ENCODE data around the gene PSMD6.

Gene PSMD6

DNA sequence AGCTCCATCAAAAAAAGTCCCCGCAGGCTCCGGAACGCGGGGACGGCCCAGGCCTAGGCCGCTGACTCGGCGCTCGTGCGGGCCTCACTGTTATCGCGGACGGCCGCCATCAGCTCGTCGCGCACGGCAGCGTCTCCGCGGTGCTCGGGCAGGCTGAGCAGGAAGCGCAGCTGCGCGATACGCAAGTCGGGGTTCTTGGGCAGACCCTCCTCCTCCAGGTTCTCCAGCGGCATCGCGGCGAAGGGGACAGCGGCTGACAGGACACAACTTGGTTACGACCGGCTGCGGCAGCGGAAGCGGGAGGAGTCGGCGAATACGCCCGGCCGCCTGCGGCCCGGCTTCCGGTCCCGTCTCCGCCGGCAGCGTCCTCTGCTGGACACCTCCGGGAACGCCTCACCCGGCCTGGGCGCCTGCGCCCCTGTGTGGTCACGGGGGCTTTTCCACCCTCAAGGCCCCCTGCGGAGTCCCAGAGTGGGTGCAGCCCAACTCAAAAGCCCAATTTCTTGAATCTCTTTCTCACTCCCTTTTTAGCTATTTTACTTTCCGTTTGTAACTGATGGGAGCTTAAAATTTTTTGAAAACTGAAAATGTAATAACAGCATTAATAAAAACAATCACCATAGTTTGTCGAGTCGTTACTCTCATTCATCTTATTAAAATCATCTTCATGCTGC, at the start of gene PSMD6:
PSMD6 (minus strand) TSS at position 308 of the 674 bp plus-strand sequence; CDS start at position 233, 75 bp downstream.
- DNase-seq (ENCODE audit: low read depth, low spot score) = peak; percentile 27
- peak within 1 kb of the TSS; percentile 57 for H3K27ac ChIP-seq

DNA sequence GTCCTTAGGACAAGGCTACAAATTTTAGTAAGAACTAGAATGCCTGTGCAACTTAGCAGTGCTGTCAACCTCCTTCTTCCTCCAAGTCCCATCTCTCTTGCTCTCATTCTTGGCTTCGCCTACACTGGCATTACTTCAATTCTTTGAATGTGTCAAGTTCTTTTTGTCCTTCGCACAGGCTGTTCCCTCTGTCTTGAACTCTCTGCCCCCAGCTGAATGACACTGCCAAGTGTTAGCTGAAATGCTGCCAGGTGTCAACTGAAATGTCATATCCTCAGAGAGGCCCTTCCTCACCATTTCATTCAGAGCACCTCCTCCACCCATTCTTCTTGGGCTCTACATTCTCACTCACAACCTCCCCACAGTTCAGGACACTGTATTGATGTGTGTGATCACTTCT, 48.8 kb upstream of the PSMD6 start:
- H3K27ac ChIP-seq = no peak overlapping the region
- DNase-seq (ENCODE audit: low read depth, low spot score) = no peak

DNA sequence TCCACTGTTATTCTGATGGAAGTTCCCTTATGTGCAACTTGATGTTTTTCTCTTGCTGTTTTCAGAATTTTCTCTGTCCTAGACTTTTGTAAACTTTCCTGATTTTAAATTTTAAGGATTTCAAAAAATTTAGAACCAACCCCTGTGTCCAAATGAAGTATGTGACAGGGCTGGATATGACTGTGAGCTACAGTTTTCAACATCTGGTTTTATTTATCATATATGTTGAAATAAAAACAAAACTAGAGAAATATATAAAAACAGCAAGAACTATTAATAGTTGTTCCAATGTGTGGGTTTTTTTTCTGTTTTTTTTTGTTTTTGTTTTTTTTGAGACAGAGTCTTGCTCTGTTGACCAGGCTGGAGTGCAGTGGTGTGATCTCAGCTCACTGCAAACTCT, 47.4 kb upstream of the PSMD6 start:
- H3K27ac ChIP-seq = no peak overlapping the region
- DNase-seq (ENCODE audit: low read depth, low spot score) = no peak

DNA sequence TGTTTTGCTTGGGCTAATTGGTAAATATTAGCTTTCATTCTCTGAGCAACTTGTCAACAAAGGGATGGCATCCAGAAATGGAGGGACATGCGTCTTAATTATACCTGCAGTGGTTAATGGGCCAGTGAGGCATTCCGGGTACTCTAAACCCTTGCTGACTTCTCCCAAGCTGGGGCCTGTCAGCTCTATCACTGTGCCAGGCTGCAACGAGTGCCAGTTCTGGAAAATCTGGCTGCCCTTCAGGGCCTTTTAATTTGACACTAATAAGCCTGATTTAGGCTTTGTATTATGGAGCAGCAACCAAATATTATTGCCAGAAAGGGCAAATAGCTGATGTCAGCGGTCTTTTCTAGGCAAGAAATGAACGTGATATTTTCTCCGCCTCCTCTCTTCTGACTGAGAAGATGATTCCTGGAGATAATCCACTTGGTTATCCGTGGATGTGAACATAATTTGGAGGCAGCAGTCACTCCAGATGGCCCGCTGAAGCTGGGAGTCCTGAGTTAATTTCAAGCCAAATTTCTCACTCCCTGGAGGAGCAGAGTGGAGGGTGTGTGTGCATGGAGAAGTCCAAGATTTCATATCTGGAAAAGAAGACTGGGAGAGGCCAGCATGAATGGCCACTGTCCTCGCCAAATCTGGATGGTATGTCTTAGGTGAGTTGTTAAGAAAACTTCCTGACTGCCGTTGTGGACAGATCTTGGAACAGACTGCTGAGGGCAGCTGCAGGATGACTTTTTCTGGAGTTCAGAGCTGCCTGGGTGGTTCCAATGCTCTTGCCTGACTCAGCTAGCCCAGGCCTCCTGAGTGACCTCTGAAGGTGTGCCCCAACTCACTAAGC, 44.4 kb upstream of the PSMD6 start:
- no peak overlapping the region for H3K27ac ChIP-seq
- DNase-seq (ENCODE audit: low read depth, low spot score) = no peak

DNA sequence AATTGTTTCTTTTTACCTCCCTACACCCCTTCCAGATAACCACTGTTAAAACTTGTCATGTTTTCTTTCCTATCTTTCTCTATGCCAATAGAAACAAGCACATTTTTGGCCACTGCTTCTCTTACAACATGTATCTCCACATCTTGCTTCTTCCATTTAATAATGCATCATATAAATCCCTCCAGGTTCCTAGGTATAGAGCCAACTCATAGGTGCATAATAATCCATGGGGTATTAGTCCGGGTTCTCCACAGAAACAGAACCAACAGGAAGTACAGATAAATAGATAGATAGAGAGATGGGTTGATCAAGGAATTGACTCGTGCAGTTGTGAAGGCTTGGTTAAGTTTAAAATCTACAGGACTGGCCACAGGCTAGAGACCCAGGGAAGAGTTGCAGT, 41.5 kb upstream of the PSMD6 start:
- no peak overlapping the region for H3K27ac ChIP-seq
- no peak for DNase-seq (ENCODE audit: low read depth, low spot score)

GRCh38 chr3:64063983-64064438, 40.7 kb upstream of the PSMD6 start:
- no peak for DNase-seq (ENCODE audit: low read depth, low spot score)
- H3K27ac ChIP-seq = no peak overlapping the region

- DNase-seq (ENCODE audit: low read depth, low spot score) = no peak
- no peak overlapping the region for H3K27ac ChIP-seq
Measured at GRCh38 chr3:64063207-64063982, 40.1 kb upstream of the PSMD6 start.

- DNase-seq (ENCODE audit: low read depth, low spot score) = no peak
- H3K27ac ChIP-seq = no peak overlapping the region
Measured at GRCh38 chr3:64061628-64062027, 38.3 kb upstream of the PSMD6 start.

DNA sequence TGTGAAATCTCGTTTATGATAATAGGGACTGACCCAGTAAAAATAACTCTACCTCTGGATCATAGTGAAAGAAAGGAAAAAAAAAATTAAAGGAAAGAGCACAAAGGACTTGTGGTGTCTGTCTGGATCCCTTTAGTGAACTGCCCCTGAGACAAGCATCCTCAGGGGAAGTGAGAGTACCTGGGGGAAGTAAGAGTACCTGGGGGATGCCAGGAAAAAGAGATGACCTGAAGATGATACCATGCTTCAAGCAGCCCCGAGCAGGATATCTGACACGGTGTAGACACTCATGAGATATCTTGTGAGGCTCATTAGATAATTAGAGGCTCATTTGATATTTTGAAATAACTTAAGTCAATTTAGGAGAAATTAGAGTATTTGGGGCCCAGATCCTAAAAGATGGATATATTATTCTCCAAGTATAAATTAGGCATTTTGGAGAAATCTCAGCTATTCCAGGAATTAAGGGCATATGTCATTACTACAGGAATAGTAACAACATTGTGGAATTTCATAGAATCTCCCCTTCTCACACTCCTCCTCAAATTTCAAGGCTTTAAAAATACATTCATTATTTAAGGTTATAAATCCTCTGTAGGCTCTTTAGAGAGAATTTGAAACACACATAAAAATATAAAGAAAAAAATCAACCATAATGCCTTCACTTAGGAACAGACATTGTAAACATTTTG, 36.3 kb upstream of the PSMD6 start:
- no peak for DNase-seq (ENCODE audit: low read depth, low spot score)

GRCh38 chr3:64058566-64058965, 35.3 kb upstream of the PSMD6 start:
- no peak for DNase-seq (ENCODE audit: low read depth, low spot score)
- H3K27ac ChIP-seq = no peak overlapping the region

More for the DNA sequence above, 36.3 kb upstream of the PSMD6 start:
- H3K27ac ChIP-seq = no peak overlapping the region

GRCh38 chr3:64057231-64057630, 33.9 kb upstream of the PSMD6 start:
- no peak overlapping the region for H3K27ac ChIP-seq
- DNase-seq (ENCODE audit: low read depth, low spot score) = no peak

GRCh38 chr3:64056606-64057180, 33.4 kb upstream of the PSMD6 start:
- no peak for DNase-seq (ENCODE audit: low read depth, low spot score)
- no peak overlapping the region for H3K27ac ChIP-seq

GRCh38 chr3:64055076-64055475, 31.8 kb upstream of the PSMD6 start:
- H3K27ac ChIP-seq = no peak overlapping the region
- DNase-seq (ENCODE audit: low read depth, low spot score) = no peak

GRCh38 chr3:64054488-64054887, 31.2 kb upstream of the PSMD6 start:
- DNase-seq (ENCODE audit: low read depth, low spot score) = no peak

DNA sequence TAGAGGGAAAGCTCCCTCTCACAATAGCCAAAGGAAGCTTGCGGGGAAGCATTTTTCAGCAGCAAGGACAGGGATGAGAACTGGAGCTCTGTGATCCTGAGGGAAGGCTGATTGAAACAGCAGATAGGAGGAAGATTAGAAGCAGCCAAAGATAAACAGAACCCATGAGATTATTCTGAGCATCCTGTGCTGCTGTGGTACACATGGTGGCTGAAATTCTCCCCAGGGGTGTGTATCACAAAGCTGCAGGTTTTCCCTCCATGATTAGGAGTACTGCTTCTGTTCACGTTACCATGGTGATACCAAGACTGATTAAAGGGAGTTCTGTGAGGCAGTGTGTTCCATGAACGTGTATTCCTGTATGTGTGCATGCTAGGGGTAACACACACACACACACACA, 30.3 kb upstream of the PSMD6 start:
- H3K27ac ChIP-seq = no peak overlapping the region
- DNase-seq (ENCODE audit: low read depth, low spot score) = no peak

More at GRCh38 chr3:64054488-64054887, 31.2 kb upstream of the PSMD6 start:
- H3K27ac ChIP-seq = no peak overlapping the region

GRCh38 chr3:64053117-64053516, 29.8 kb upstream of the PSMD6 start:
- DNase-seq (ENCODE audit: low read depth, low spot score) = no peak
- H3K27ac ChIP-seq = no peak overlapping the region

DNA sequence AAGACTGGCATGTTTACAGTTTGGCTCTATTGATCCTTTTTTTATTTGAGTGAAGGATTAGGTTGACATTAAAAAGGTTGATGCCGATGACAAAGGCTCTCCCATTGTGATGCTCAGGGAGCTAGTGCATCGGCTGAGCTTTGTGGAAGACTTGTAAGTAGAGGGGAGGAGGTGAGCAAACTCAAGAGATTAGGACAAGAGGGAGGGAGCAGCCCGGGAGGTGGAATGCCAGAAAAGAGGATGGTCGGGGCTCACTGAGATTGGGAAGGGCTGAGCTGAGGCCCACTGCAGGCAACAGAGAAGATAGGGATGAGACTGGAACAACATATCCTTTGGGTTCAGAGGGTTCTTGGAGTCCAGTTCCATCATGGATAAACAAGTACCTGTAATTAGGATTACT, 26.5 kb upstream of the PSMD6 start:
- no peak overlapping the region for H3K27ac ChIP-seq

GRCh38 chr3:64049136-64049535, 25.8 kb upstream of the PSMD6 start:
- peak; percentile 73 for DNase-seq (ENCODE audit: low read depth, low spot score)
- H3K27ac ChIP-seq = no peak overlapping the region

More for the DNA sequence above, 26.5 kb upstream of the PSMD6 start:
- no peak for DNase-seq (ENCODE audit: low read depth, low spot score)

DNA sequence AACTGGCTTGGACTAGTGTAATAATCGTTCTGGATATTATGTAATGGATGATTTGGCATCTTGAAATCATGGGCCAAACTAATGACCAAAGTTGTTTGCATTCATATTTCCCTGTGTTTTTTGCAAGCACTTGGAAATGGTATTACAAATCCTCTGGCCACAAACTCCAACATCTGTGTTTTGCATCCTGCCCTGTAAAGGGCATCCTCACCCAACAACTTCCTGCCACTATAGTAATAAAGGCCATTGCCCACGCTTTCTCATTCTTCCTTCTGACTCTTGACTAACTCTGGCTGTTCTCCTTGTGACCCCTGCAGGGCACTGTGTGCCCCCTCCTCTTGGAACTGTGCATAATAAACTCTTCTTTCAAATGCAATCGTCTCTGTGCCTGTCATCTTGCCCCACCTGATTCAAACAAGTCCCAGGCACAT, 25.4 kb upstream of the PSMD6 start:
- no peak for DNase-seq (ENCODE audit: low read depth, low spot score)
- H3K27ac ChIP-seq = no peak overlapping the region

DNA sequence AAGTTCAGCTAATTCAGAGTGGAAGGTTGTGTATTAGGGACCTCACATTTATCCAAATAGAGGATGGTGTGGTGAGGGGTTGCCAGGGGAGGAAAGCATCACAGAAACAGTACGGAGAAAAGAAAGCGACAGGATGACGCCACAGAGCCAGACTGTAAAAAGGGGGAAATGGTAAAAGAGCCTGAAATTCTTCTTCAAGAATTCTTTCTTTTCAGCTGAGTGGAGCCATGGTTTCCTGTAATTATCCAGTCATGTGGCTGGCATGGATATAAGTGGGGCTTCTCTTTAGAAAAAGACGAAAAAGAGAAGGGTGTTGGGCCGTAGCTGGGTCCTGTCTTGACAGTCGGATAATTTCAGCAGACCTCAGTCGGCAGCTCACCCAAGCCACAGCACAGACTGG, 24.5 kb upstream of the PSMD6 start:
- DNase-seq (ENCODE audit: low read depth, low spot score) = no peak
- no peak overlapping the region for H3K27ac ChIP-seq

All from epithelial cell of prostate (primary cell).